Hepatocyte (in vitro differentiated cells): Measurements from ENCODE around the gene LDB1. TPM values are rescaled to one million over a fixed set of nuclear protein-coding genes. Genes with fewer than 3 reads are reported as not detected.

ENCODE experiments used
- DNase-seq: peaks from one replicate; pipeline ENCODE4 v3.0.0-alpha.2; 2016; ENCODE audit warnings: low spot score
- H2AFZ ChIP-seq: fragments of 200-600 bp; sonication (generic); 2 replicates; pipeline ENCODE4 v1.6.0; 2016; ENCODE audit warnings: antibody characterized with exemption, mild to moderate bottlenecking
- H3K27ac ChIP-seq: fragments of 200-600 bp; sonication (generic); 2 replicates; pipeline ENCODE4 v1.5.1; 2016; ENCODE audit warnings: mild to moderate bottlenecking
- H3K27me3 ChIP-seq: fragments of 200-600 bp; sonication (generic); 2 replicates; pipeline ENCODE4 v1.6.1; 2016
- H3K36me3 ChIP-seq: fragments of 200-600 bp; sonication (generic); replicated peaks from 2 replicates; pipeline ENCODE4 v1.5.1; 2016; ENCODE audit warnings: low read depth; ENCODE audit not compliant: insufficient read depth
- H3K4me1 ChIP-seq: fragments of 200-600 bp; sonication (generic); 2 replicates; pipeline ENCODE4 v1.5.1; 2016; ENCODE audit warnings: mild to moderate bottlenecking, moderate library complexity; ENCODE audit not compliant: insufficient read depth
- H3K4me2 ChIP-seq: fragments of 200-600 bp; sonication (generic); 2 replicates; pipeline ENCODE4 v1.6.0; 2016
- H3K4me3 ChIP-seq: fragments of 200-600 bp; sonication (generic); 2 replicates; pipeline ENCODE4 v1.5.1; 2016; ENCODE audit warnings: mild to moderate bottlenecking
- H3K79me2 ChIP-seq: fragments of 200-600 bp; sonication (generic); 2 replicates; pipeline ENCODE4 v1.6.0; 2017; ENCODE audit warnings: mild to moderate bottlenecking
- H3K9me2 ChIP-seq: fragments of 200-600 bp; sonication (generic); replicated peaks from 2 replicates; pipeline ENCODE4 v1.6.0; 2017; ENCODE audit warnings: mild to moderate bottlenecking; ENCODE audit not compliant: insufficient read depth
- H3K9me3 ChIP-seq: fragments of 200-600 bp; sonication (generic); 2 replicates; pipeline ENCODE4 v1.5.1; 2016; ENCODE audit warnings: low read depth, mild to moderate bottlenecking
- H4K20me1 ChIP-seq: fragments of 200-600 bp; sonication (generic); 2 replicates; pipeline ENCODE4 v1.6.0; 2016; ENCODE audit warnings: mild to moderate bottlenecking; ENCODE audit not compliant: insufficient read depth, poor library complexity, severe bottlenecking
- CTCF ChIP-seq: fragments of 200-600 bp; sonication (generic); IDR thresholded peaks from 2 replicates; pipeline ENCODE4 v1.5.1; 2016; ENCODE audit warnings: antibody characterized with exemption, mild to moderate bottlenecking; ENCODE audit not compliant: poor library complexity
- EZH2 ChIP-seq: fragments of 200-600 bp; sonication (generic); IDR thresholded peaks from 2 replicates; pipeline ENCODE4 v1.6.1; 2016; ENCODE audit warnings: antibody characterized with exemption, mild to moderate bottlenecking, borderline replicate concordance
- EZH2phosphoT487 ChIP-seq: fragments of 200-600 bp; sonication (generic); IDR thresholded peaks from one replicate; pipeline ENCODE4 v1.6.1; 2018; ENCODE audit warnings: antibody characterized with exemption, mild to moderate bottlenecking, low read depth, moderate library complexity; ENCODE audit not compliant: unreplicated experiment, severe bottlenecking
- WGBS: methylation state at CpG from one replicate; pipeline ENCODE4 v1.1.6; 2016; ENCODE audit warnings: low lambda C conversion rate; ENCODE audit errors: missing lambda C conversion rate; 5-methylcytosine and 5-hydroxymethylcytosine counted together
- polyA plus RNA-seq: library from polyadenylated mRNA; unstranded; fragments of >200 nt; fragmentation: Nextera tagmentation; extraction: Ambion mirVana; gene quantifications from 2 replicates; pipeline ENCODE4 v1.2.1, GENCODE V29; 2016
- total RNA-seq: library from RNA; depleted of rRNA; stranded (reverse); fragments of >200 nt; gene quantifications from 2 replicates; pipeline ENCODE4 v1.2.3, GENCODE V29; 2014

LDB1 gene
- total and polyA plus RNA-seq, 2 experiments from 2014 or later: 28.2 to 46.3 TPM

DNA sequence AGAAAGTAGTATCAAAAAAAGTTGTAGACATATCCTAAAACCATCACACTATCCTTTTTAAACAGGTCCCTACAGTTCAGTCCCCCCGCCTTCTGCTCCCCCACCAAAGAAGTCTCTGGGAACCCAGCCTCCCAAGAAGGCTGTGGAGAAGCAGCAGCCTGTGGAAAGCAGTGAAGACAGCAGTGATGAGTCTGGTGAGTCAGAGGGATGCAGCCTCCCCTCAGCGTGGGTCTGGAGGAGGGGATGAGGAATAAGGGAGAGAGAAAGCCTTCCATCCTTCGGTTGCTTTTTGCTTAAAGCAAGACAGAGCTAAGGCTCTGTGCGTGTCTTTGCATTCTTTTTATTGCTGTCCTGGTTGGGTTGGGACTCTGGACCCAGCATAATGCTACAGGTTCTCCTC is 39.7 kb upstream of the LDB1 start:
- H3K27me3 ChIP-seq: no peaks in the 10 kb centered on the region
- H3K36me3 ChIP-seq: no peaks in the 10 kb centered on the region
- H3K4me2 ChIP-seq: no peak overlapping the region
- DNase-seq: no peak
- H3K4me3 ChIP-seq: no peak overlapping the region
- no peak overlapping the region for H2AFZ ChIP-seq
- H3K79me2 ChIP-seq: peaks cover 29% of the 10 kb centered on the region
- no peak for TF ChIP-seq EZH2phosphoT487
- no peak for TF ChIP-seq EZH2
- WGBS: 93% methylated on average over 4 of the region's 4 CpGs
- H4K20me1 ChIP-seq: peaks cover 3% of the 10 kb centered on the region
- H3K9me3 ChIP-seq: no peaks in the 10 kb centered on the region
- H3K27ac ChIP-seq: no peak overlapping the region
- no peaks in the 10 kb centered on the region for H3K9me2 ChIP-seq
- H3K4me1 ChIP-seq: no peaks in the 10 kb centered on the region

GRCh38 chr10:102159051-102159597 is 39.0 kb upstream of the LDB1 start:
- WGBS: 95% methylated on average over 5 of the region's 5 CpGs
- peaks cover 36% of the 10 kb centered on the region for H3K79me2 ChIP-seq
- TF ChIP-seq CTCF (no peak), EZH2 (no peak), EZH2phosphoT487 (no peak)

GRCh38 chr10:102157224-102157623 is 37.1 kb upstream of the LDB1 start:
- WGBS: 87% methylated on average over 3 of the region's 3 CpGs
- peaks cover 5% of the 10 kb centered on the region for H3K4me1 ChIP-seq
- TF ChIP-seq EZH2phosphoT487: no peak
- TF ChIP-seq EZH2: no peak
- no peak for TF ChIP-seq CTCF
- H3K79me2 ChIP-seq: peaks cover 53% of the 10 kb centered on the region
- no peak overlapping the region for H3K4me2 ChIP-seq
- H3K9me3 ChIP-seq: no peaks in the 10 kb centered on the region
- no peaks in the 10 kb centered on the region for H3K27me3 ChIP-seq
- H4K20me1 ChIP-seq: peaks cover 15% of the 10 kb centered on the region
- H3K27ac ChIP-seq: no peak overlapping the region
- no peak overlapping the region for H2AFZ ChIP-seq
- H3K4me3 ChIP-seq: no peak overlapping the region
- H3K36me3 ChIP-seq: no peaks in the 10 kb centered on the region
- no peak for DNase-seq
- no peaks in the 10 kb centered on the region for H3K9me2 ChIP-seq

More at GRCh38 chr10:102159051-102159597, 39.0 kb upstream of the LDB1 start:
- Histone ChIP-seq H3K27ac (no peak overlapping the region), H3K27me3 (no peaks in the 10 kb centered on the region), H3K4me2 (no peak overlapping the region), H3K9me2 (no peaks in the 10 kb centered on the region), H3K9me3 (no peaks in the 10 kb centered on the region), H4K20me1 (peaks cover 8% of the 10 kb centered on the region), H2AFZ (no peak overlapping the region), H3K36me3 (no peaks in the 10 kb centered on the region), H3K4me1 (no peaks in the 10 kb centered on the region), H3K4me3 (no peak overlapping the region)
- no peak for DNase-seq

- WGBS: 96% methylated on average over 10 of the region's 11 CpGs
- DNase-seq: no peak
- Histone ChIP-seq H3K4me2 (no peak overlapping the region), H3K9me2 (no peaks in the 10 kb centered on the region), H3K79me2 (peaks cover 53% of the 10 kb centered on the region), H3K27me3 (no peaks in the 10 kb centered on the region), H2AFZ (no peak overlapping the region), H3K36me3 (no peaks in the 10 kb centered on the region), H4K20me1 (peaks cover 15% of the 10 kb centered on the region), H3K27ac (no peak overlapping the region), H3K9me3 (no peaks in the 10 kb centered on the region), H3K4me3 (no peak overlapping the region), H3K4me1 (peaks cover 12% of the 10 kb centered on the region)
- TF ChIP-seq CTCF: no peak
- no peak for TF ChIP-seq EZH2
- TF ChIP-seq EZH2phosphoT487: no peak
Measured at GRCh38 chr10:102154466-102155116, 34.4 kb upstream of the LDB1 start.
